H1 (cell line): ENCODE measurements around the gene SH2D5. TPM values are rescaled to one million over a fixed set of nuclear protein-coding genes. Genes with fewer than 3 reads are reported as not detected.

Experiments
- CTCF ChIA-PET: fragments of 300-600 bp; sonication (Branson Sonifier 250); formaldehyde crosslinking; loops from one replicate; lab custom pipeline; 2021; ENCODE audit not compliant: partially characterized antibody; lab: Charles Lee
- POLR2A ChIA-PET: fragments of 300-600 bp; sonication (Branson Sonifier 250); formaldehyde crosslinking; loops from one replicate; lab custom pipeline; 2021; ENCODE audit warnings: inconsistent platforms; ENCODE audit not compliant: partially characterized antibody; lab: Charles Lee
- DNase-seq, 2 experiments: peaks; one replicate each; pipeline versions ENCODE4 v3.0.0 to v3.0.0-alpha.2; 2010 to 2022; ENCODE audit warnings: low spot score in 2 of 2, low read depth in 1 of 2, mixed read lengths in 1 of 2
- FAIRE-seq: peaks from 2 replicates; lab custom pipeline; 2011; peaks lifted over from hg19 to GRCh38; lab: Jason Lieb, UNC
- H2AFZ ChIP-seq: 2 replicates; pipeline ENCODE4 v1.8.1; 2012; ENCODE audit warnings: low read length, inconsistent platforms
- H2AK5ac ChIP-seq: 2 replicates; pipeline ENCODE4 v1.6.1; 2013; ENCODE audit warnings: low read depth, low read length
- H2BK120ac ChIP-seq: replicated peaks from 2 replicates; pipeline ENCODE3; 2013; ENCODE audit warnings: low read depth, low read length, inconsistent platforms
- H2BK12ac ChIP-seq: 2 replicates; pipeline ENCODE4 v1.6.1; 2013; ENCODE audit warnings: low read depth, low read length
- H2BK15ac ChIP-seq: 2 replicates; pipeline ENCODE4 v1.6.1; 2013; ENCODE audit warnings: low read length
- H2BK20ac ChIP-seq: 2 replicates; pipeline ENCODE4 v1.6.1; 2013; ENCODE audit warnings: low read length
- H2BK5ac ChIP-seq: 2 replicates; pipeline ENCODE4 v1.6.1; 2013; ENCODE audit warnings: low read depth, low read length
- H3K14ac ChIP-seq: 2 replicates; pipeline ENCODE4 v1.6.1; 2013; ENCODE audit warnings: inconsistent platforms; ENCODE audit not compliant: insufficient read length
- H3K18ac ChIP-seq: 2 replicates; pipeline ENCODE4 v1.6.1; 2013; ENCODE audit warnings: low read length; ENCODE audit errors: extremely low read depth
- H3K23ac ChIP-seq: 2 replicates; pipeline ENCODE4 v1.6.1; 2013; ENCODE audit warnings: inconsistent platforms; ENCODE audit not compliant: insufficient read length
- H3K23me2 ChIP-seq: 2 replicates; pipeline ENCODE4 v1.6.1; 2013; ENCODE audit warnings: low read depth, low read length
- H3K27ac ChIP-seq: 2 replicates; pipeline ENCODE4 v1.6.1; 2011; ENCODE audit warnings: low read depth, low read length, inconsistent platforms
- H3K27me3 ChIP-seq, 4 experiments: replicated peaks in 1 of 4; 1 replicate in 1 of 4; 2 replicates in 3 of 4; pipeline versions ENCODE4 v1.6.1 to v1.8.1; 2011 to 2013; ENCODE audit warnings: low read length in 3 of 4, mild to moderate bottlenecking in 3 of 4, inconsistent platforms in 2 of 4, mixed read lengths in 2 of 4, moderate library complexity in 1 of 4; ENCODE audit not compliant: control insufficient read depth in 3 of 4, insufficient read depth in 3 of 4; ENCODE audit errors: extremely low read depth in 1 of 4
- H3K36me3 ChIP-seq, 4 experiments: 2 replicates each; pipeline versions ENCODE4 v1.6.1 to v1.8.1; 2011 to 2013; ENCODE audit warnings: mild to moderate bottlenecking in 4 of 4, low read length in 3 of 4, moderate library complexity in 2 of 4, control low read depth in 1 of 4, inconsistent platforms in 1 of 4; ENCODE audit not compliant: insufficient read depth in 4 of 4, control insufficient read depth in 2 of 4
- H3K4ac ChIP-seq: replicated peaks from 2 replicates; pipeline ENCODE3; 2013; ENCODE audit warnings: low read length, low read depth, mixed read lengths, inconsistent platforms; ENCODE audit not compliant: insufficient read length
- H3K4me1 ChIP-seq, 4 experiments: replicated peaks in 1 of 4; 1 replicate in 1 of 4; 2 replicates in 3 of 4; pipeline versions ENCODE4 v1.6.1 to v1.8.1; 2011 to 2013; ENCODE audit warnings: low read length in 3 of 4, inconsistent platforms in 2 of 4, mixed read lengths in 1 of 4; ENCODE audit not compliant: insufficient read depth in 4 of 4, control insufficient read depth in 3 of 4
- H3K4me2 ChIP-seq, 2 experiments: 2 replicates each; pipeline versions ENCODE4 v1.6.1 to v1.8.1; 2011 to 2013; ENCODE audit warnings: low read depth in 2 of 2, low read length in 2 of 2, control low read depth in 1 of 2, inconsistent platforms in 1 of 2, mild to moderate bottlenecking in 1 of 2; ENCODE audit not compliant: insufficient read depth in 1 of 2
- H3K4me3 ChIP-seq, 4 experiments: fragments of 200-600, 300-600 bp in 1 of 4; sonication (generic), shearing (Covaris generic), sonication (Bioruptor Twin) in 1 of 4; 2 replicates each; pipeline versions ENCODE4 v1.5.1 to v1.8.1; 2011 to 2016; ENCODE audit warnings: low read length in 4 of 4, low read depth in 3 of 4, control low read depth in 2 of 4, inconsistent platforms in 2 of 4, mild to moderate bottlenecking in 2 of 4, mixed read lengths in 1 of 4, moderate library complexity in 1 of 4; ENCODE audit not compliant: insufficient read depth in 2 of 4; ENCODE audit errors: extremely low read depth in 1 of 4
- H3K56ac ChIP-seq: replicated peaks from 2 replicates; pipeline ENCODE3; 2013; ENCODE audit warnings: low read depth, mild to moderate bottlenecking, mixed read lengths, low read length, inconsistent platforms; ENCODE audit not compliant: insufficient read length
- H3K79me1 ChIP-seq: 2 replicates; pipeline ENCODE4 v1.6.1; 2013; ENCODE audit warnings: low read depth, low read length, control low read depth
- H3K79me2 ChIP-seq, 2 experiments: 2 replicates each; pipeline versions ENCODE4 v1.6.1 to v1.8.1; 2012 to 2013; ENCODE audit warnings: low read length in 2 of 2, mild to moderate bottlenecking in 2 of 2, inconsistent platforms in 1 of 2; ENCODE audit not compliant: insufficient read depth in 2 of 2, control insufficient read depth in 1 of 2
- H3K9ac ChIP-seq, 4 experiments: replicated peaks in 1 of 4; 1 replicate in 1 of 4; 2 replicates in 3 of 4; pipeline versions ENCODE4 v1.6.1 to v1.8.1; 2011 to 2013; ENCODE audit warnings: low read depth in 3 of 4, low read length in 3 of 4, control low read depth in 2 of 4, mild to moderate bottlenecking in 2 of 4, moderate library complexity in 2 of 4, inconsistent platforms in 1 of 4; ENCODE audit errors: extremely low read depth in 1 of 4
- H3K9me3 ChIP-seq, 2 experiments: 2 replicates each; pipeline versions ENCODE4 v1.6.1 to v1.8.1; 2012 to 2013; ENCODE audit warnings: mild to moderate bottlenecking in 2 of 2, moderate library complexity in 2 of 2, control low read depth in 1 of 2, inconsistent platforms in 1 of 2, low read depth in 1 of 2, low read length in 1 of 2, mixed read lengths in 1 of 2; ENCODE audit not compliant: insufficient read depth in 2 of 2
- H4K20me1 ChIP-seq, 2 experiments: replicated peaks in 1 of 2; 2 replicates each; pipeline versions ENCODE3 to v1.8.1; 2011 to 2013; ENCODE audit warnings: inconsistent platforms in 2 of 2, low read length in 2 of 2, mild to moderate bottlenecking in 1 of 2; ENCODE audit not compliant: insufficient read depth in 2 of 2, control insufficient read depth in 1 of 2
- H4K5ac ChIP-seq: 2 replicates; pipeline ENCODE4 v1.6.1; 2013; ENCODE audit warnings: low read length, low read depth, mixed read lengths, inconsistent platforms; ENCODE audit not compliant: insufficient read length
- H4K8ac ChIP-seq: 2 replicates; pipeline ENCODE4 v1.8.0; 2013; ENCODE audit warnings: mild to moderate bottlenecking, moderate library complexity, low read length, inconsistent platforms; ENCODE audit not compliant: insufficient read depth; ENCODE audit errors: extremely low read depth
- H4K91ac ChIP-seq: replicated peaks from 2 replicates; pipeline ENCODE3; 2013; ENCODE audit warnings: low read length, mixed read lengths, inconsistent platforms; ENCODE audit not compliant: insufficient read length
- BCL11A ChIP-seq, 2 experiments: IDR thresholded peaks; one replicate each; pipeline ENCODE4 v1.6.1; 2011; ENCODE audit warnings: low read depth in 2 of 2, low read length in 2 of 2, mild to moderate bottlenecking in 2 of 2
- CBX5 ChIP-seq: fragments of 300-800, 300-1000 bp; sonication (generic); IDR thresholded peaks from 2 replicates; pipeline ENCODE4 v1.7.1; 2016; ENCODE audit warnings: antibody characterized with exemption, low read length, low read depth
- CBX8 ChIP-seq: fragments of 300-800, 300-1000 bp; sonication (generic); IDR thresholded peaks from 2 replicates; pipeline ENCODE4 v1.7.1; 2016; ENCODE audit warnings: low read depth, low read length, borderline replicate concordance
- CEBPB ChIP-seq: IDR thresholded peaks from 2 replicates; pipeline ENCODE4 v1.6.1; 2012; ENCODE audit warnings: low read depth, low read length
- GABPA ChIP-seq: IDR thresholded peaks from 2 replicates; pipeline ENCODE4 v1.6.1; 2011; ENCODE audit warnings: mild to moderate bottlenecking, low read length, moderate library complexity, borderline replicate concordance; ENCODE audit not compliant: insufficient read depth
- JUND ChIP-seq: IDR thresholded peaks from 2 replicates; pipeline ENCODE4 v1.6.1; 2011; ENCODE audit warnings: mild to moderate bottlenecking, improper control_type of control experiment, low read length
- KDM1A ChIP-seq: fragments of 200-600, 300-600 bp; sonication (generic); IDR thresholded peaks from 2 replicates; pipeline ENCODE4 v1.7.1; 2016; ENCODE audit warnings: mild to moderate bottlenecking, low read length, borderline replicate concordance
- MAFK ChIP-seq: IDR thresholded peaks from 2 replicates; pipeline ENCODE4 v1.6.1; 2012; ENCODE audit warnings: low read depth, mild to moderate bottlenecking, improper control_type of control experiment, low read length
- POLR2A ChIP-seq, 2 experiments: IDR thresholded peaks; 1 replicate in 1 of 2; 2 replicates in 1 of 2; pipeline ENCODE4 v1.6.1; 2011; ENCODE audit warnings: low read depth in 2 of 2, low read length in 2 of 2, mild to moderate bottlenecking in 2 of 2; ENCODE audit errors: control extremely low read depth in 1 of 2
- RFX5 ChIP-seq: IDR thresholded peaks from 2 replicates; pipeline ENCODE4 v1.6.1; 2011; ENCODE audit warnings: low read depth, low read length, improper control_type of control experiment, borderline replicate concordance
- RXRA ChIP-seq: IDR thresholded peaks from 2 replicates; pipeline ENCODE4 v1.6.1; 2011; ENCODE audit warnings: low read depth, mild to moderate bottlenecking, low read length, moderate library complexity; ENCODE audit not compliant: insufficient read depth
- SIX5 ChIP-seq: IDR thresholded peaks from 2 replicates; pipeline ENCODE4 v1.6.1; 2011; ENCODE audit warnings: mild to moderate bottlenecking, low read depth, low read length
- SP2 ChIP-seq: IDR thresholded peaks from 2 replicates; pipeline ENCODE4 v1.6.1; 2012; ENCODE audit warnings: mild to moderate bottlenecking, low read length, inconsistent platforms
- SRF ChIP-seq: IDR thresholded peaks from 2 replicates; pipeline ENCODE4 v1.6.1; 2011; ENCODE audit warnings: mild to moderate bottlenecking, low read depth, low read length, moderate library complexity
- TCF12 ChIP-seq: IDR thresholded peaks from 2 replicates; pipeline ENCODE4 v1.6.1; 2011; ENCODE audit warnings: low read depth, mild to moderate bottlenecking, low read length
- WGBS, 2 experiments: shearing (Covaris generic) in 1 of 2; methylation state at CpG; one replicate each; pipeline versions ENCODE4 v1.1.6 to v1.1.7; 2013 to 2015; ENCODE audit warnings: low lambda C conversion rate in 2 of 2, mixed read lengths in 2 of 2, inconsistent platforms in 1 of 2, low coverage in 1 of 2, missing lambda C conversion rate in 1 of 2; ENCODE audit not compliant: insufficient replicate concordance in 2 of 2, insufficient coverage in 1 of 2, insufficient read length in 1 of 2; ENCODE audit errors: extremely low coverage in 1 of 2, missing lambda C conversion rate in 1 of 2; 5-methylcytosine and 5-hydroxymethylcytosine counted together
- polyA plus RNA-seq, 7 experiments: library from polyadenylated mRNA; depleted of rRNA in 3 of 7; stranded (reverse) in 5 of 7; unstranded in 2 of 7; fragments of >200 nt in 5 of 7; fragments of 200-250 nt in 2 of 7; gene quantifications; 1 replicate in 5 of 7; 2 replicates in 1 of 7; 4 replicates in 1 of 7; pipeline versions ENCODE4 v1.2.1 to v1.2.3, GENCODE V29; 2011 to 2013; ENCODE audit warnings: missing spikeins in 2 of 7, mixed read lengths in 2 of 7
- total RNA-seq: library from RNA; stranded (reverse); fragmentation: NEBNext Ultra II Directional; extraction: Animal tissue kit (Norgen Biotek cat#: 25700); gene quantifications from 2 replicates; pipeline ENCODE4 v1.2.1, GENCODE V29; 2021

Gene SH2D5
- total and polyA plus RNA-seq, 2 of the 8 experiments (the other 6 are each of a cell fraction or from before 2014, with no cell fraction given), result 13.2 to 18.4 TPM

DNA sequence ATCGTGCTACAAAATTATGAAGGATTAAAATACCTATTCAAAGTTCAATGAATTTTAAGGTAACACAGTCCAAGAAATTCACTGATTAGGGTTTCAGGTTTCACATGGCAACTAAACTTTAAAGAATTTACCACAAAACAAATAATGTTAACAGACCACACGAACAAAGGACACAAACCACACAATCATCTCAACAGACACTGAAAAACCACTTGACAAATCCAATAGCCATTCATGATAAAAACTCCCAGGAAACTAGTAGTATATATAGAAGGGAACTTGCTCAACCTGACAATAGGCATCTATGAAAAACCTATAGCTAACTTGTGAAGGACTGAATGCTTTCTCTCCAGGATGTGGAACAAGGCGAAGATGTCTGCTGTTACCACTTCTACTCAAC lies 21.1 kb upstream of the SH2D5 start:
- Histone ChIP-seq H4K5ac (no peak overlapping the region), H2BK5ac (no peak overlapping the region), H4K20me1 (peaks cover 0 to 4% of the 10 kb centered on the region in 2 experiments), H3K4ac (no peak overlapping the region), H3K27me3 (no peaks in the 10 kb centered on the region), H2BK15ac (no peak overlapping the region), H2AK5ac (no peak overlapping the region), H2BK20ac (no peak overlapping the region), H3K4me1 (no peaks in the 10 kb centered on the region; a peak in 1 of 7 replicates), H3K14ac (no peak overlapping the region), H3K27ac (no peak overlapping the region), H3K56ac (no peak overlapping the region), H3K23me2 (no peaks in the 10 kb centered on the region), H4K8ac (no peak overlapping the region), H3K9ac (no peak overlapping the region), H2BK12ac (no peak overlapping the region), H3K36me3 (peaks cover 9 to 52% (median 27%) of the 10 kb centered on the region in 4 experiments; a peak in 6 of 8 replicates), H3K9me3 (no peaks in the 10 kb centered on the region), H2AFZ (no peak overlapping the region), H3K4me2 (no peak overlapping the region), H3K18ac (no peak overlapping the region), H3K4me3 (no peak overlapping the region), H2BK120ac (no peak overlapping the region), H3K79me1 (no peaks in the 10 kb centered on the region; the same call in 1 of the 2 replicates), H4K91ac (no peak overlapping the region), H3K79me2 (no peaks in the 10 kb centered on the region), H3K23ac (no peak overlapping the region)
- WGBS, 2 experiments, result 92% methylated on average over 3 of the region's 3 CpGs; no CpG with 5 or more reads in 1 of the 2 experiments
- DNase-seq, result no peak
- POLR2A ChIA-PET, result no interaction called here
- no peak for FAIRE-seq
- CTCF ChIA-PET, result interaction anchor here (0.6 to 1.1 kb wide), 2 partner anchors 39 to 47 kb away, joined by 3 to 4 read pairs; no protein-coding TSS in a partner anchor
- TF ChIP-seq SP2 (no peak), GABPA (no peak), CEBPB (no peak), TCF12 (no peak), MAFK (no peak), RXRA (no peak), BCL11A (IDR thresholded peaks at IDR 0.05; ENCODE audit: low read depth in 2 of 2, low read length in 2 of 2) (no peak), JUND (no peak), SIX5 (no peak), KDM1A (no peak), RFX5 (no peak), CBX8 (no peak), CBX5 (no peak), POLR2A (IDR thresholded peaks at IDR 0.05; ENCODE audit: control extremely low read depth in 1 of 2, low read depth in 2 of 2, low read length in 2 of 2) (no peak), SRF (no peak)
